Body of pancreas (tissue), 4 donors: ENCODE results near the gene HGFAC. TPM values are rescaled to one million over a fixed set of nuclear protein-coding genes. Genes with fewer than 3 reads are reported as not detected.

Experiments
- ATAC-seq: fragments of 150-250 bp; one replicate; pipeline ENCODE4 v1.9.1; 2016
- DNase-seq, 4 donors: peaks; one replicate each; pipeline ENCODE4 v3.0.0-alpha.2; 2019
- H3K27ac ChIP-seq, 4 donors: fragments of 200-600 bp; sonication (generic); 1 replicate in 3 of 4; 2 replicates in 1 of 4; pipeline versions ENCODE4 v1.5.1 to v1.6.1; 2016 to 2019; ENCODE audit warnings: mild to moderate bottlenecking in 1 of 4, mixed read lengths in 1 of 4, moderate library complexity in 1 of 4
- H3K27me3 ChIP-seq, 2 donors: fragments of 200-600 bp; sonication (generic); one replicate each; pipeline ENCODE4 v1.6.0; 2016; ENCODE audit warnings: mild to moderate bottlenecking in 1 of 2
- H3K36me3 ChIP-seq, 2 donors: fragments of 200-600 bp; sonication (generic); replicated peaks in 1 of 2; 2 replicates each; pipeline ENCODE4 v1.5.1; 2016; ENCODE audit warnings: low read depth in 2 of 2; ENCODE audit not compliant: insufficient read depth in 1 of 2
- H3K4me1 ChIP-seq: fragments of 200-600 bp; sonication (generic); one replicate; pipeline ENCODE4 v1.6.0; 2016
- H3K4me3 ChIP-seq, 2 donors: fragments of 200-600 bp; sonication (generic); 1 replicate in 1 of 2; 2 replicates in 1 of 2; pipeline ENCODE4 v1.5.1; 2016 to 2019
- H3K9me3 ChIP-seq, 3 donors: fragments of 200-600 bp; sonication (generic); 1 replicate in 2 of 3; 2 replicates in 1 of 3; pipeline ENCODE4 v1.5.1; 2016
- POLR2A ChIP-seq, 3 donors: fragments of 450-650 bp; IDR thresholded peaks; one replicate each; pipeline ENCODE4 v1.6.1; 2016; ENCODE audit warnings: antibody characterized with exemption in 3 of 3, mild to moderate bottlenecking in 2 of 3
- WGBS, 2 donors: methylation state at CpG; one replicate each; pipeline ENCODE4 v1.1.5; 2017; 5-methylcytosine and 5-hydroxymethylcytosine counted together
- intact Hi-C: fragments of 100-400 bp; cut with DNase I; formaldehyde crosslinking; loops from one replicate; pipeline ENCODE4 v1.15.1; 2023
- total RNA-seq, 2 donors: library from RNA; depleted of rRNA; stranded (reverse); fragments of >200 nt; gene quantifications; one replicate each; pipeline ENCODE4 v1.1.0, GENCODE V29; 2016
- TF ChIP-seq, protein P1 (sequence below), 7 experiments: fragments of 450-650 bp in 4 of 7; fragments of 200-600 bp in 3 of 7; sonication (generic) in 3 of 7; IDR thresholded peaks; one replicate each; pipeline ENCODE4 v1.5.1; 2016 to 2019; ENCODE audit warnings: antibody characterized with exemption in 7 of 7

Gene HGFAC
- total RNA-seq, 2 donors from 2014 or later: 0.78 TPM; not detected in 1

DNA sequence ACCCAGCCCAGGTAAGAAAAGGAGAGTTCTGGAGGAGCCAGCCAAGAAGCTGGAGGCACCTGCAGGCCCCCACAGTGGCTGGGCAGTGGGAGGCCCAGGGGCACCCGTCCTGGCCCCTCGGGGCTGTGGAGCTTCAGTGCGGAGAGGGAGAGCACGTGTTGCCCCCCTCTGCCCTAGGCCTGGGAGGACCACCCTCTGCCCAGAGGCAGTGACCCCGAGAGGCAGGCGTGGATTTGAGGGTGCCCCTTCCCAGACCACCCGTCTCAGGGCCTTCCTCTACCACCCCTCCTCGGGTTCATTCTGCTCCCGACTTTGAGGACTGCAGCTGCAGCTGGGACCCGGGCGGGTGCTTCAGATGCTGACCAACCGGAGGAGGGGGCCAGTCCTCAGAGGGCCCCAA lies 12.1 kb upstream of the HGFAC start:
- intact Hi-C loops: no loop called here
- TF ChIP-seq, protein P1, sequence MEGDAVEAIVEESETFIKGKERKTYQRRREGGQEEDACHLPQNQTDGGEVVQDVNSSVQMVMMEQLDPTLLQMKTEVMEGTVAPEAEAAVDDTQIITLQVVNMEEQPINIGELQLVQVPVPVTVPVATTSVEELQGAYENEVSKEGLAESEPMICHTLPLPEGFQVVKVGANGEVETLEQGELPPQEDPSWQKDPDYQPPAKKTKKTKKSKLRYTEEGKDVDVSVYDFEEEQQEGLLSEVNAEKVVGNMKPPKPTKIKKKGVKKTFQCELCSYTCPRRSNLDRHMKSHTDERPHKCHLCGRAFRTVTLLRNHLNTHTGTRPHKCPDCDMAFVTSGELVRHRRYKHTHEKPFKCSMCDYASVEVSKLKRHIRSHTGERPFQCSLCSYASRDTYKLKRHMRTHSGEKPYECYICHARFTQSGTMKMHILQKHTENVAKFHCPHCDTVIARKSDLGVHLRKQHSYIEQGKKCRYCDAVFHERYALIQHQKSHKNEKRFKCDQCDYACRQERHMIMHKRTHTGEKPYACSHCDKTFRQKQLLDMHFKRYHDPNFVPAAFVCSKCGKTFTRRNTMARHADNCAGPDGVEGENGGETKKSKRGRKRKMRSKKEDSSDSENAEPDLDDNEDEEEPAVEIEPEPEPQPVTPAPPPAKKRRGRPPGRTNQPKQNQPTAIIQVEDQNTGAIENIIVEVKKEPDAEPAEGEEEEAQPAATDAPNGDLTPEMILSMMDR (IDR thresholded peaks at IDR 0.05): no peak
- TF ChIP-seq POLR2A (IDR thresholded peaks at IDR 0.05): no peak
- Histone ChIP-seq H3K4me3 (no peak overlapping the region), H3K4me1 (no peaks in the 10 kb centered on the region), H3K9me3 (no peaks in the 10 kb centered on the region), H3K36me3 (no peaks in the 10 kb centered on the region), H3K27me3 (no peaks in the 10 kb centered on the region), H3K27ac (no peak overlapping the region)
- ATAC-seq (no peak), DNase-seq (no peak)
- 92 to 94% methylated on average over 11 to 12 of the region's 12 CpGs for WGBS, 2 donors

DNA sequence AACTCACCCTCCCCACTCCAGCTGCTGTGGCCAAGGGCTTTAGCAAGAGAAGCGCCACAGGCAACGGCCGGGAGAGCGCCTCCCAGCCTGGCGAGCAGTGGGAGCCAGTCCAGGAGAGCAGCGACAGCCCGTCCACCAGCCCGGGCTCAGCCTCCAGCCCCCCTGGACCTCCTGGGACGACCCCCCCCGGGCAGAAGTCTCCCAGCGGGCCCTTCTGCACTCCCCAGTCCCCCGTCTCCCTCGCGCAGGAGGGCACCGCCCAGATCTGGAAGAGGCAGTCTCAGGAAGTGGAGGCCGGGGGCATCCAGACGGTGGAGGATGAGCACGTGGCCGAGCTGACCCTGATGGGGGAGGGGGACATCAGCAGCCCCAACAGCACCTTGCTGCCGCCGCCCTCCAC lies 11.2 kb upstream of the HGFAC start:
- Histone ChIP-seq H3K4me3 (no peak overlapping the region), H3K36me3 (no peaks in the 10 kb centered on the region), H3K9me3 (no peaks in the 10 kb centered on the region), H3K27ac (no peak overlapping the region), H3K4me1 (no peaks in the 10 kb centered on the region), H3K27me3 (no peaks in the 10 kb centered on the region)
- WGBS, 2 donors: 60 to 84% methylated on average over 1 to 21 of the region's 21 CpGs
- DNase-seq (no peak), ATAC-seq (no peak)
- TF ChIP-seq, protein P1 (IDR thresholded peaks at IDR 0.05): no peak
- TF ChIP-seq POLR2A (IDR thresholded peaks at IDR 0.05): no peak
- intact Hi-C loops: no loop called here

GRCh38 chr4:3431446-3431993 lies 10.2 kb upstream of the HGFAC start:
- Histone ChIP-seq H3K9me3 (no peaks in the 10 kb centered on the region), H3K4me1 (no peaks in the 10 kb centered on the region), H3K36me3 (no peaks in the 10 kb centered on the region), H3K4me3 (no peak overlapping the region), H3K27ac (no peak overlapping the region), H3K27me3 (no peaks in the 10 kb centered on the region)
- TF ChIP-seq, protein P1 (IDR thresholded peaks at IDR 0.05): no peak
- TF ChIP-seq POLR2A (IDR thresholded peaks at IDR 0.05): no peak
- DNase-seq (no peak), ATAC-seq (no peak)
- WGBS, 2 donors: 86 to 91% methylated on average over 21 to 28 of the region's 28 CpGs
- intact Hi-C loops: no loop called here

DNA sequence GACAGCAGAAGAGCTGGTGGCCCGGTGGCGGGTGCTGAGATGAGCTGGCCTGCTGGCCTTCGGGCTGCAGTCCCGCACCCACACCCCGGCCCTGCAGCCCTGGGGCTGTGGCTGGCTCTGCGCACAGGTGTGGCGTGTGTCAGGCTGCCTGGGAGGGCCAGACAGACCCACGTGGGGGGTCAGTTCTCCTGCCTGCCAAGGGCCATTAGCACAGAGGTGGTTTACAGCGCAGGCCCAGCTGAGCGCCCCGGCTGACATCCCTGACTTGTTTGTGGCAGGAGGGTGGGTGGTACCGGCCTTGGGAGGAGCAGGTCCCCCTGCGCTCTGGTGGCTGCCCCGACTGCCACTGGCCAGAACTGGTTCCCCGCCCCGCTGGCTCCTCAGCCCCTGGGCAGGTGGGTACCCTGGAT lies 9.4 kb upstream of the HGFAC start:
- intact Hi-C loops: no loop called here
- ATAC-seq: no peak
- TF ChIP-seq POLR2A (IDR thresholded peaks at IDR 0.05): no peak
- TF ChIP-seq, protein P1 (IDR thresholded peaks at IDR 0.05): no peak
- Histone ChIP-seq H3K36me3 (no peaks in the 10 kb centered on the region), H3K4me3 (no peak overlapping the region), H3K27me3 (no peaks in the 10 kb centered on the region), H3K4me1 (no peaks in the 10 kb centered on the region), H3K9me3 (no peaks in the 10 kb centered on the region), H3K27ac (no peak overlapping the region)
- 78 to 89% methylated on average over 5 to 10 of the region's 16 CpGs for WGBS, 2 donors
- DNase-seq: no peak

DNA sequence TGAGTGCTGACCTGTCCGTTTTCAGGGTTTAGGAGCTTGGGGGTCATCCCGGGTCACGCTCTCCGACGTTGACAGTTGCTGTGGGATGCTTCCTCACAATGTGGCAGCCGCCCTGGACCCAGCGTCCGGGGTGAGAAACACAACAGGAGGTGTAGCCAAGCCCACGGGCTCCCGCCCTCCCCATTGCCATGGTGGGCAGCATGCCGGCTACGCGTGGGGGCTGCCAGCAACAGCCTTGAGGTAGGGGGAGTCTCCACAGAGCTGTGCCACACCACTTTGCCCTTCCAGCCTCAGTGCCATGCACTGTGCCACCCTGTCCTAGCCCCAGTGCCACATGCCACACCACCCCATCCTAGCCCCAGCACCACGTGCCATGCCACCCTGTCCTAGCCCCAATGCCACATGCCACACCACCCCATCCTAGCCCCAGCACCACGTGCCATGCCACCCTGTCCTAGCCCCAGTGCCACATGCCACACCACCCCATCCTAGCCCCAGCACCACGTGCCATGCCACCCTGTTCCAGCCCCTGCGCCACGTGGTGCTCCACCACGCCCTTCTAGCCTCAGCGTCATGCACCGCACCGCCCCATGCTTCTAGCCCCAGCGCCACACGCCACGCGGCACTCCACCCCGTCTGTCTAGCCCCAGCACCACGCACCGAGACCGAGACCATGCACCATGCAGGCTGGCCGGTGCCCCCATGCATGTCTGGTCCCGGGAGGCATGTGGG lies 8.5 kb upstream of the HGFAC start:
- intact Hi-C loops: no loop called here
- Histone ChIP-seq H3K9me3 (no peaks in the 10 kb centered on the region), H3K27ac (no peak overlapping the region), H3K27me3 (no peaks in the 10 kb centered on the region), H3K4me3 (no peak overlapping the region), H3K4me1 (no peaks in the 10 kb centered on the region), H3K36me3 (no peaks in the 10 kb centered on the region)
- WGBS, 2 donors: 93 to 94% methylated on average over 26 to 32 of the region's 32 CpGs
- ATAC-seq (no peak), DNase-seq (no peak)
- TF ChIP-seq, protein P1 (IDR thresholded peaks at IDR 0.05): no peak
- no peak for TF ChIP-seq POLR2A (IDR thresholded peaks at IDR 0.05)
